Measurements from ENCODE around the gene CLEC2D.

GRCh38 chr12:9626291-9626690, 43.2 kb upstream of the CLEC2D start:
- TF ChIP-seq POLR2A (IDR thresholded peaks at IDR 0.05) (no peak), CTCF (IDR thresholded peaks at IDR 0.05) (no peak)
